T-cell (primary cell): ENCODE measurements around the gene SH3BGR. TPM values are rescaled to one million over a fixed set of nuclear protein-coding genes. Genes with fewer than 3 reads are reported as not detected.

Experiments
- ATAC-seq, 4 experiments: fragments of 200-7000 bp in 3 of 4; fragments of 150-1000 bp in 1 of 4; cut with Tn5 transposase; replicated peaks in 1 of 4; 1 replicate in 3 of 4; 2 replicates in 1 of 4; pipeline ENCODE4 v1.10.0; 2021; ENCODE audit warnings: moderate library complexity in 3 of 4, mild to moderate bottlenecking in 2 of 4, moderate number of reproducible peaks in 1 of 4
- CTCF ChIA-PET, 2 donors: fragments of 300-600 bp; sonication (Branson Sonifier 250); formaldehyde crosslinking; loops; one replicate each; lab custom pipeline; 2022; ENCODE audit warnings: antibody characterized with exemption in 2 of 2; lab: Charles Lee
- POLR2A ChIA-PET, 2 donors: fragments of 300-600 bp; sonication (Branson Sonifier 250); formaldehyde crosslinking; loops; one replicate each; lab custom pipeline; 2022; ENCODE audit warnings: antibody characterized with exemption in 2 of 2; lab: Charles Lee
- DNase-seq, 35 experiments: peaks; one replicate each; pipeline versions ENCODE4 v3.0.0 to v3.0.0-alpha.2; 2013 to 2023
- H3K27ac ChIP-seq: one replicate; pipeline ENCODE4 v1.5.1; 2013; ENCODE audit warnings: low read length
- H3K27me3 ChIP-seq, 2 experiments: replicated peaks in 1 of 2; 1 replicate in 1 of 2; 2 replicates in 1 of 2; pipeline versions ENCODE4 v1.6.1 to v1.7.0; 2013; ENCODE audit warnings: low read length in 1 of 2, mixed read lengths in 1 of 2; ENCODE audit not compliant: control insufficient read depth in 2 of 2, insufficient read depth in 2 of 2; ENCODE audit errors: extremely low read depth in 1 of 2
- H3K36me3 ChIP-seq, 2 donors: 1 replicate in 1 of 2; 2 replicates in 1 of 2; pipeline versions ENCODE4 v1.6.1 to v1.7.0; 2013; ENCODE audit warnings: low read length in 1 of 2; ENCODE audit not compliant: control insufficient read depth in 2 of 2, insufficient read depth in 1 of 2; ENCODE audit errors: extremely low read depth in 1 of 2
- H3K4me1 ChIP-seq, 2 experiments: 1 replicate in 1 of 2; 2 replicates in 1 of 2; pipeline versions ENCODE4 v1.6.1 to v1.7.0; 2013; ENCODE audit warnings: low read length in 2 of 2, mixed read lengths in 1 of 2; ENCODE audit not compliant: insufficient read depth in 2 of 2, control insufficient read depth in 1 of 2; ENCODE audit errors: extremely low read depth in 1 of 2
- H3K4me3 ChIP-seq, 2 donors: 1 replicate in 1 of 2; 2 replicates in 1 of 2; pipeline versions ENCODE4 v1.5.1 to v1.7.0; 2013; ENCODE audit warnings: mild to moderate bottlenecking in 2 of 2, low read length in 1 of 2, moderate library complexity in 1 of 2; ENCODE audit not compliant: control insufficient read depth in 1 of 2; ENCODE audit errors: extremely low read depth in 1 of 2
- H3K9me3 ChIP-seq: 2 replicates; pipeline ENCODE4 v1.7.0; 2013
- H3K27ac Mint-ChIP-seq, 2 donors: one replicate each; pipeline ENCODE4 v1.8.0; 2020 to 2021; ENCODE audit warnings: mild to moderate bottlenecking in 2 of 2, mixed read lengths in 2 of 2
- H3K27me3 Mint-ChIP-seq, 2 donors: one replicate each; pipeline ENCODE4 v1.8.0; 2021 to 2022; ENCODE audit warnings: mixed read lengths in 2 of 2
- H3K36me3 Mint-ChIP-seq: one replicate; pipeline ENCODE4 v1.8.0; 2021; ENCODE audit warnings: mixed read lengths
- H3K4me1 Mint-ChIP-seq, 3 donors: one replicate each; pipeline ENCODE4 v1.8.0; 2020 to 2022; ENCODE audit warnings: mixed read lengths in 3 of 3, mild to moderate bottlenecking in 1 of 3
- H3K4me3 Mint-ChIP-seq, 3 donors: one replicate each; pipeline ENCODE4 v1.8.0; 2020 to 2022; ENCODE audit warnings: mild to moderate bottlenecking in 3 of 3, mixed read lengths in 3 of 3, moderate library complexity in 3 of 3
- H3K9me3 Mint-ChIP-seq, 3 donors: one replicate each; pipeline ENCODE4 v1.8.0; 2020 to 2022; ENCODE audit warnings: mixed read lengths in 3 of 3
- WGBS: methylation state at CpG from one replicate; pipeline ENCODE4 v1.1.5; 2013; ENCODE audit warnings: missing lambda C conversion rate; ENCODE audit not compliant: insufficient coverage; 5-methylcytosine and 5-hydroxymethylcytosine counted together
- total RNA-seq, 35 experiments: library from RNA in 6 of 35; stranded (reverse) in 6 of 35; fragments of 120-200 nt in 1 of 35; gene quantifications; one replicate each; pipeline versions ENCODE4 v1.2.1 to v1.2.4 and lab custom pipeline; 2013 to 2026

Gene SH3BGR
- total RNA-seq, 5 donors from 2014 or later (not counting 1 experiment from before 2014, with no cell fraction given): 1.3 to 2.0 (median 1.8) TPM

GRCh38 chr21:39499156-39499555 lies 47.4 kb downstream of the SH3BGR start:
- H3K36me3 ChIP-seq: no peaks in the 10 kb centered on the region
- no peaks in the 10 kb centered on the region for H3K36me3 Mint-ChIP-seq
- no peak for ATAC-seq
- H3K4me3 Mint-ChIP-seq: no peak overlapping the region
- H3K9me3 Mint-ChIP-seq: peaks cover 4 to 11% (median 4%) of the 10 kb centered on the region in 3 donors
- H3K27me3 ChIP-seq: no peaks in the 10 kb centered on the region
- no peak overlapping the region for H3K27ac ChIP-seq
- H3K27me3 Mint-ChIP-seq: peaks cover 0 to under 1% of the 10 kb centered on the region in 2 donors
- no peaks in the 10 kb centered on the region for H3K4me1 ChIP-seq
- ChIA-PET CTCF (no interaction called here), POLR2A (no interaction called here)
- peaks cover 1% of the 10 kb centered on the region for H3K9me3 ChIP-seq
- no peak overlapping the region for H3K27ac Mint-ChIP-seq
- DNase-seq: no peak
- 100% methylated on average over 1 of the region's 1 CpG for whole genome bisulfite sequencing
- H3K4me3 ChIP-seq: no peak overlapping the region
- H3K4me1 Mint-ChIP-seq: no peaks in the 10 kb centered on the region

- Histone ChIP-seq H3K27ac (no peak overlapping the region), H3K36me3 (no peaks in the 10 kb centered on the region), H3K9me3 (no peaks in the 10 kb centered on the region), H3K27me3 (no peaks in the 10 kb centered on the region), H3K4me3 (no peak overlapping the region), H3K4me1 (no peaks in the 10 kb centered on the region)
- Mint-ChIP-seq H3K36me3 (peaks cover 10% of the 10 kb centered on the region), H3K27me3 (no peaks in the 10 kb centered on the region), H3K4me1 (no peaks in the 10 kb centered on the region), H3K27ac (no peak overlapping the region), H3K4me3 (no peak overlapping the region), H3K9me3 (peaks cover 0 to 6% (median 0%) of the 10 kb centered on the region in 3 donors)
- DNase-seq (no peak), ATAC-seq (no peak)
- CTCF ChIA-PET: interaction anchor here in 1 of 2 donors (0.7 kb wide), 1 partner anchor 16 kb away, joined by 3 read pairs; no protein-coding TSS in a partner anchor
- 79% methylated on average over 5 of the region's 7 CpGs for WGBS
- POLR2A ChIA-PET: no interaction called here
These were observed 50.9 kb downstream of the SH3BGR start for GRCh38 chr21:39502631-39503030.

GRCh38 chr21:39503123-39503762 lies 51.5 kb downstream of the SH3BGR start:
- Histone ChIP-seq H3K27me3 (no peaks in the 10 kb centered on the region), H3K9me3 (no peaks in the 10 kb centered on the region), H3K27ac (no peak overlapping the region), H3K4me1 (no peaks in the 10 kb centered on the region), H3K4me3 (no peak overlapping the region), H3K36me3 (no peaks in the 10 kb centered on the region)
- Mint-ChIP-seq H3K4me3 (no peak overlapping the region), H3K4me1 (no peaks in the 10 kb centered on the region), H3K9me3 (peaks cover 0 to 6% (median 0%) of the 10 kb centered on the region in 3 donors), H3K36me3 (peaks cover 10% of the 10 kb centered on the region), H3K27me3 (no peaks in the 10 kb centered on the region), H3K27ac (no peak overlapping the region)
- ChIA-PET CTCF (no interaction called here), POLR2A (no interaction called here)
- no peak for ATAC-seq
- no peak for DNase-seq
- WGBS: no CpG with 5 or more reads among the region's 1 CpG

GRCh38 chr21:39504230-39504629 lies 52.5 kb downstream of the SH3BGR start:
- no peak for ATAC-seq
- no peaks in the 10 kb centered on the region for H3K4me1 Mint-ChIP-seq
- POLR2A ChIA-PET: no interaction called here

GRCh38 chr21:39510240-39510639 lies 58.5 kb downstream of the SH3BGR start:
- WGBS: no CpG with 5 or more reads among the region's 1 CpG
- ATAC-seq: no peak

More at GRCh38 chr21:39504230-39504629, 52.5 kb downstream of the SH3BGR start:
- H3K27me3 ChIP-seq: no peaks in the 10 kb centered on the region
- WGBS: 74% methylated on average over 3 of the region's 6 CpGs
- no peaks in the 10 kb centered on the region for H3K4me1 ChIP-seq
- no peak overlapping the region for H3K27ac ChIP-seq
- H3K9me3 ChIP-seq: no peaks in the 10 kb centered on the region
- H3K36me3 Mint-ChIP-seq: peaks cover 10% of the 10 kb centered on the region
- no peaks in the 10 kb centered on the region for H3K27me3 Mint-ChIP-seq
- no peak overlapping the region for H3K4me3 Mint-ChIP-seq
- no peak for DNase-seq
- H3K9me3 Mint-ChIP-seq: peaks cover 0 to 6% (median 0%) of the 10 kb centered on the region in 3 donors
- H3K27ac Mint-ChIP-seq: no peak overlapping the region
- CTCF ChIA-PET: interaction anchor here in 1 of 2 donors (0.8 kb wide), 1 partner anchor 14 kb away, joined by 3 read pairs; no protein-coding TSS in a partner anchor
- no peaks in the 10 kb centered on the region for H3K36me3 ChIP-seq
- no peak overlapping the region for H3K4me3 ChIP-seq

GRCh38 chr21:39511102-39511501 lies 59.3 kb downstream of the SH3BGR start:
- Histone ChIP-seq H3K36me3 (no peaks in the 10 kb centered on the region), H3K4me3 (no peak overlapping the region), H3K27ac (no peak overlapping the region), H3K9me3 (no peaks in the 10 kb centered on the region), H3K4me1 (no peaks in the 10 kb centered on the region), H3K27me3 (no peaks in the 10 kb centered on the region)
- 96% methylated on average over 3 of the region's 3 CpGs for WGBS
- ChIA-PET POLR2A (no interaction called here), CTCF (no interaction called here)
- Mint-ChIP-seq H3K4me3 (no peak overlapping the region), H3K36me3 (peaks cover 10% of the 10 kb centered on the region), H3K9me3 (peaks cover 0 to 2% (median 0%) of the 10 kb centered on the region in 3 donors), H3K27ac (no peak overlapping the region), H3K27me3 (no peaks in the 10 kb centered on the region), H3K4me1 (no peaks in the 10 kb centered on the region)
- ATAC-seq (no peak), DNase-seq (no peak)

More at GRCh38 chr21:39510240-39510639, 58.5 kb downstream of the SH3BGR start:
- Mint-ChIP-seq H3K4me1 (no peaks in the 10 kb centered on the region), H3K4me3 (no peak overlapping the region), H3K9me3 (peaks cover 0 to 6% (median 0%) of the 10 kb centered on the region in 3 donors), H3K27ac (no peak overlapping the region), H3K36me3 (peaks cover 10% of the 10 kb centered on the region), H3K27me3 (no peaks in the 10 kb centered on the region)
- Histone ChIP-seq H3K4me1 (no peaks in the 10 kb centered on the region), H3K27me3 (no peaks in the 10 kb centered on the region), H3K4me3 (no peak overlapping the region), H3K36me3 (no peaks in the 10 kb centered on the region), H3K27ac (no peak overlapping the region), H3K9me3 (no peaks in the 10 kb centered on the region)
- ChIA-PET CTCF (no interaction called here), POLR2A (no interaction called here)
- no peak for DNase-seq
